Mesenchymal stem cell (in vitro differentiated cells and primary cell): ENCODE data around the gene APOL1.
"Not testable (repeated sequence)": the region's sequence is repeated elsewhere in the genome, so short reads cannot be mapped to it uniquely, and the experiment has no call there.

Experiments
- DNase-seq: peaks from one replicate; pipeline ENCODE4 v3.0.0-alpha.2; 2013
- H2AFZ ChIP-seq: one replicate; pipeline ENCODE4 v1.6.1; 2013; ENCODE audit warnings: low read depth, mild to moderate bottlenecking, control low read depth, inconsistent platforms, low read length, moderate library complexity
- H2AK5ac ChIP-seq: 2 replicates; pipeline ENCODE4 v1.6.1; 2013; ENCODE audit warnings: low read length, moderate library complexity, mild to moderate bottlenecking, inconsistent platforms; ENCODE audit not compliant: severe bottlenecking
- H2BK120ac ChIP-seq: one replicate; pipeline ENCODE4 v1.6.1; 2013; ENCODE audit warnings: low read depth, mild to moderate bottlenecking, inconsistent platforms, low read length, moderate library complexity
- H2BK12ac ChIP-seq, 2 experiments: one replicate each; pipeline ENCODE4 v1.6.1; 2013; ENCODE audit warnings: inconsistent platforms in 2 of 2, low read length in 2 of 2, mild to moderate bottlenecking in 2 of 2, moderate library complexity in 2 of 2, control low read depth in 1 of 2
- H2BK15ac ChIP-seq: one replicate; pipeline ENCODE4 v1.6.1; 2013; ENCODE audit warnings: mild to moderate bottlenecking, low read depth, inconsistent platforms; ENCODE audit not compliant: poor library complexity, severe bottlenecking
- H2BK5ac ChIP-seq: 2 replicates; pipeline ENCODE4 v1.6.1; 2013; ENCODE audit warnings: low read depth, mild to moderate bottlenecking, low read length, control low read depth, inconsistent platforms; ENCODE audit not compliant: poor library complexity, severe bottlenecking
- H3K14ac ChIP-seq, 2 experiments: one replicate each; pipeline ENCODE4 v1.6.1; 2013; ENCODE audit warnings: inconsistent platforms in 2 of 2, low read length in 2 of 2, control low read depth in 1 of 2, mild to moderate bottlenecking in 1 of 2, moderate library complexity in 1 of 2
- H3K18ac ChIP-seq, 2 experiments: one replicate each; pipeline ENCODE4 v1.6.1; 2013; ENCODE audit warnings: inconsistent platforms in 2 of 2, low read length in 2 of 2, control low read depth in 1 of 2, low read depth in 1 of 2, mild to moderate bottlenecking in 1 of 2
- H3K23ac ChIP-seq, 2 experiments: one replicate each; pipeline ENCODE4 v1.6.1; 2013; ENCODE audit warnings: inconsistent platforms in 2 of 2, low read length in 2 of 2, mild to moderate bottlenecking in 2 of 2, moderate library complexity in 2 of 2, control low read depth in 1 of 2
- H3K27ac ChIP-seq: 2 replicates; pipeline ENCODE4 v1.5.1; 2013; ENCODE audit warnings: mild to moderate bottlenecking, moderate library complexity, low read length, control low read depth, inconsistent platforms; ENCODE audit not compliant: poor library complexity, severe bottlenecking
- H3K27me3 ChIP-seq, 2 experiments: 2 replicates each; pipeline versions ENCODE4 v1.6.1 to v1.7.0; 2013; ENCODE audit warnings: low read length in 2 of 2, mild to moderate bottlenecking in 2 of 2, moderate library complexity in 2 of 2, control low read depth in 1 of 2, inconsistent platforms in 1 of 2; ENCODE audit not compliant: control insufficient read depth in 1 of 2, insufficient read depth in 1 of 2
- H3K36me3 ChIP-seq, 2 experiments: 2 replicates each; pipeline versions ENCODE4 v1.6.1 to v1.7.0; 2013; ENCODE audit warnings: low read length in 2 of 2, control low read depth in 1 of 2, inconsistent platforms in 1 of 2, low read depth in 1 of 2, mild to moderate bottlenecking in 1 of 2; ENCODE audit not compliant: insufficient read depth in 2 of 2, control insufficient read depth in 1 of 2
- H3K4ac ChIP-seq, 2 experiments: one replicate each; pipeline ENCODE4 v1.6.1; 2013; ENCODE audit warnings: inconsistent platforms in 2 of 2, low read length in 2 of 2, mild to moderate bottlenecking in 2 of 2, moderate library complexity in 2 of 2, control low read depth in 1 of 2, low read depth in 1 of 2
- H3K4me1 ChIP-seq: 2 replicates; pipeline ENCODE4 v1.6.1; 2013; ENCODE audit warnings: low read depth, low read length, control low read depth; ENCODE audit not compliant: control insufficient read depth, insufficient read depth
- H3K4me2 ChIP-seq: 2 replicates; pipeline ENCODE4 v1.6.1; 2013; ENCODE audit warnings: low read length, mild to moderate bottlenecking, inconsistent platforms; ENCODE audit not compliant: poor library complexity, severe bottlenecking
- H3K4me3 ChIP-seq, 2 experiments: 2 replicates each; pipeline versions ENCODE4 v1.5.1 to v1.7.0; 2013; ENCODE audit warnings: low read length in 2 of 2, mild to moderate bottlenecking in 2 of 2, control low read depth in 1 of 2, low read depth in 1 of 2; ENCODE audit not compliant: insufficient read depth in 1 of 2
- H3K79me1 ChIP-seq: replicated peaks from 2 replicates; pipeline ENCODE4 v1.6.1; 2013; ENCODE audit warnings: mild to moderate bottlenecking, control low read depth, low read length, inconsistent platforms; ENCODE audit not compliant: poor library complexity, severe bottlenecking
- H3K9ac ChIP-seq: 2 replicates; pipeline ENCODE4 v1.7.0; 2013; ENCODE audit warnings: mild to moderate bottlenecking, low read length, moderate library complexity
- H3K9me3 ChIP-seq: 2 replicates; pipeline ENCODE4 v1.7.0; 2013; ENCODE audit warnings: mild to moderate bottlenecking, low read length; ENCODE audit not compliant: control insufficient read depth
- H4K8ac ChIP-seq: one replicate; pipeline ENCODE4 v1.6.1; 2013; ENCODE audit warnings: inconsistent platforms, mild to moderate bottlenecking, low read length, moderate library complexity
- H4K91ac ChIP-seq: one replicate; pipeline ENCODE4 v1.6.1; 2013; ENCODE audit warnings: mild to moderate bottlenecking, low read length, inconsistent platforms
- WGBS: methylation state at CpG from one replicate; pipeline ENCODE4 v1.1.7; 2013; ENCODE audit warnings: mixed read lengths; 5-methylcytosine and 5-hydroxymethylcytosine counted together

The APOL1 gene

DNA sequence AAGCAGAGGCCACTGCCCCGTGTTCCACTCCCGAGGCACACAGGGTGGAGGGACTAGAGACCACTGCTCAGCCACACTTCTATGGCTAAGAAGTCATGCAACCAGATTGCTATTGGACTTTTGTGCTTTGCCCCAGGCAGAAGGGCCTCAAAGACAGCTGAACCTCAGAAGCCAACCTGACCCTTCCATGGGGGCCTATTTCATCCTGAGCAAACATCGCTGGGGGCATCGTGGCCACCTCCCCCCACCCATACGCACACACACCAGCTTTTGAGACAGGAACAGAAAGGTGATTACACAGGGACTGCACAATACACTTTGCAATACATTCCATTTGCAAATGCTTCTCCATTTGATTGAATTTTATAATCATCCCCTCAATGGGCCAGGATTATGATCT lies 47.4 kb upstream of the APOL1 start:
- H3K4me3 ChIP-seq, DNase-seq, H2BK12ac ChIP-seq, H3K27ac ChIP-seq, H3K18ac ChIP-seq, H3K27me3 ChIP-seq, H3K36me3 ChIP-seq, H2BK120ac ChIP-seq, H2AFZ ChIP-seq, H4K8ac ChIP-seq, H2BK15ac ChIP-seq, H3K4ac ChIP-seq, H2AK5ac ChIP-seq, H3K4me1 ChIP-seq, H3K23ac ChIP-seq, H3K4me2 ChIP-seq, H3K14ac ChIP-seq, H3K79me1 ChIP-seq, H2BK5ac ChIP-seq, H4K91ac ChIP-seq, H3K9ac ChIP-seq, H3K9me3 ChIP-seq: not testable (repeated sequence)
- WGBS, result 89% methylated on average over 5 of the region's 5 CpGs

DNA sequence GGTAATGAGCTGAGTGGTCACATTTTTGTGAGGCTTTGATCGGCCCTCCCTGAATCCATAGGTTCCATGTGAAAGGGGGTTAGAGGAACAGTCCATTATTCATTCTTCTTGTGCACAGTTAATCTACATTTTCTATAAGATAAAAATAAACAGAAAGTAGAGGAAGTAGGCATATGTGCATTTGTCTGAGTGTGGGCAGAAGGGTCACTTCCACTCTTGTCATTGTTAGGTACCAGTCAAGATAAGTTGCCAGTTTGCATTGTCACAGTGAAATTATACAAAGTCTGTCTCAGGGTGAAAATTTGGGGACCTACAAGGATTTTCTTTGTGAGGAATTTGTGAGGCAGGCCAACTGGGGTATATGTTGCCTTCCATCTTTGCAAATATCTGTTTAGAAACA lies 46.7 kb upstream of the APOL1 start:
- H2BK5ac ChIP-seq, result no peak overlapping the region
- no peak overlapping the region for H3K4me2 ChIP-seq
- no peak overlapping the region for H2BK15ac ChIP-seq
- no peak overlapping the region for H2AK5ac ChIP-seq
- no peak for DNase-seq
- H3K23ac ChIP-seq, result no peak overlapping the region
- H2AFZ ChIP-seq, result no peak overlapping the region
- no peak overlapping the region for H3K4me3 ChIP-seq
- H4K8ac ChIP-seq, result no peak overlapping the region
- H4K91ac ChIP-seq, result no peak overlapping the region
- peaks cover 1% of the 10 kb centered on the region for H3K4me1 ChIP-seq
- no peak overlapping the region for H3K18ac ChIP-seq
- H3K27me3 ChIP-seq, result no peaks in the 10 kb centered on the region
- H3K27ac ChIP-seq, result no peak overlapping the region
- H2BK12ac ChIP-seq, result no peak overlapping the region
- H2BK120ac ChIP-seq, result no peak overlapping the region
- H3K9ac ChIP-seq, result no peak overlapping the region
- H3K9me3 ChIP-seq, result peaks cover 4% of the 10 kb centered on the region
- no peaks in the 10 kb centered on the region for H3K36me3 ChIP-seq
- no peak overlapping the region for H3K14ac ChIP-seq
- WGBS, result no CpG with 5 or more reads among the region's 1 CpG
- H3K4ac ChIP-seq, result no peak overlapping the region
- H3K79me1 ChIP-seq, result no peaks in the 10 kb centered on the region

DNA sequence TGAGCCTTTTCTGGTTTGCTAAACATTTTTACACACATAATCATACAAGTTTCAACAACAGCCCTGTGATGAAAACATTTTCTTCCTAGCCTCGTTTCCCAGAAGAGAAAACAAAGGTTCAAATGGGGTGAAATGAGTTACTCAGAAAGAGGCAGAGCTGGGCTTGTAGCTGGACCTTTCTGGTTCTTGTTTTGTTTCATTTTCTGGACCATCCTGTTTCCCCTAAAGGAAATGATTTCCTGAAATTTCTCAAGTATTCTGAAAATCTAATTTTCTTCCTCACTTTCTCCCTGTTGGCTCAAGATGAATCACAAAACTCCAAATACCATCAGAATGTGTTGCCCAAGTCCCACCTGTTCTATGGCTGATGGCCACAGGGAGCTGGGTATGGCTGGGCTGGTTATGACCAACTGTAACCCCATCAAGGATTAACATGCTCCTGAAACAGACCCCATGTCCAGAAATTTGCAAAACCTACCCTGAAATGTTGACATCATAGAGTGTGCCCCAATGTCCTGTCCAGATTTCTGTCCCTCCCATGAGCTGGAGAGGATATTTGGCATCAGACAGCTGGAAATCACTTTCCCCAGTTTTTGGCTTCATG lies 44.7 kb upstream of the APOL1 start:
- Histone ChIP-seq H3K79me1 (no peaks in the 10 kb centered on the region), H2BK15ac (no peak overlapping the region), H3K27ac (no peak overlapping the region), H3K4ac (no peak overlapping the region), H3K9ac (no peak overlapping the region), H3K4me3 (no peak overlapping the region), H2BK5ac (no peak overlapping the region), H3K4me2 (no peak overlapping the region), H3K23ac (no peak overlapping the region), H2BK120ac (no peak overlapping the region), H2AK5ac (no peak overlapping the region), H4K91ac (no peak overlapping the region), H3K4me1 (peaks cover 1% of the 10 kb centered on the region), H3K27me3 (peaks cover 0 to 8% of the 10 kb centered on the region in 2 experiments), H3K14ac (no peak overlapping the region), H2AFZ (no peak overlapping the region), H3K36me3 (no peaks in the 10 kb centered on the region), H3K18ac (no peak overlapping the region), H2BK12ac (no peak overlapping the region), H3K9me3 (peaks cover 4% of the 10 kb centered on the region), H4K8ac (no peak overlapping the region)
- DNase-seq, result no peak
- WGBS, result 56% methylated on average over 1 of the region's 1 CpG

- H3K23ac ChIP-seq, result no peak overlapping the region
- WGBS, result 95% methylated on average over 1 of the region's 1 CpG
- no peak overlapping the region for H3K4me3 ChIP-seq
- no peak overlapping the region for H3K14ac ChIP-seq
- H2AK5ac ChIP-seq, result no peak overlapping the region
- H2BK15ac ChIP-seq, result no peak overlapping the region
- no peak overlapping the region for H2BK120ac ChIP-seq
- H3K4me2 ChIP-seq, result no peak overlapping the region
- no peak overlapping the region for H3K27ac ChIP-seq
- H3K9ac ChIP-seq, result no peak overlapping the region
- no peak overlapping the region for H3K18ac ChIP-seq
- H3K27me3 ChIP-seq, result peaks cover 0 to 14% of the 10 kb centered on the region in 2 experiments
- peaks cover 4% of the 10 kb centered on the region for H3K9me3 ChIP-seq
- H4K91ac ChIP-seq, result no peak overlapping the region
- H4K8ac ChIP-seq, result no peak overlapping the region
- H3K36me3 ChIP-seq, result no peaks in the 10 kb centered on the region
- no peaks in the 10 kb centered on the region for H3K79me1 ChIP-seq
- no peak for DNase-seq
- no peak overlapping the region for H2AFZ ChIP-seq
- H2BK12ac ChIP-seq, result no peak overlapping the region
- H3K4me1 ChIP-seq, result peaks cover 1% of the 10 kb centered on the region
- H3K4ac ChIP-seq, result no peak overlapping the region
- no peak overlapping the region for H2BK5ac ChIP-seq
Observed at GRCh38 chr22:36208914-36209313, 44.0 kb upstream of the APOL1 start.
